ENCODE data around the gene CREB5.

DNA sequence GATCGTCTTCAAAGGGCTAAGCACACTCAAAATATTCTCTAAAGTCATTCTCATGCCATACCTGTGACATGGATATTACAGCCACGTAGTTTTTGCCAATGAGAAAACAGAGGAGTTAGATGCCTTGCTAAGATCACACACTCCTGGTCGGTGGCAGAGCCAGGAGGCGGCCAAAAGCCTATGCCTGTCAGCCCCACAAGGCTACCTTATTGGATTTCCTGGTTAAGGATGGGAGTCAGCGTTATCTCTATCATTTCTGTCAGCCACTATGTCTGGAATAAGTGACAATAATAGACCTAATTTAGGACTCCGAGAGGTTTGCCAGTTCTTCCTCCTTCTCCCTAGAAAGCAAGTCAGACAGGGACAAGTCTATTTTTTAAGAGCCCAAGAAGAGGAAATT lies 295.0 kb downstream of the CREB5 start:
- TF ChIP-seq, protein P1, sequence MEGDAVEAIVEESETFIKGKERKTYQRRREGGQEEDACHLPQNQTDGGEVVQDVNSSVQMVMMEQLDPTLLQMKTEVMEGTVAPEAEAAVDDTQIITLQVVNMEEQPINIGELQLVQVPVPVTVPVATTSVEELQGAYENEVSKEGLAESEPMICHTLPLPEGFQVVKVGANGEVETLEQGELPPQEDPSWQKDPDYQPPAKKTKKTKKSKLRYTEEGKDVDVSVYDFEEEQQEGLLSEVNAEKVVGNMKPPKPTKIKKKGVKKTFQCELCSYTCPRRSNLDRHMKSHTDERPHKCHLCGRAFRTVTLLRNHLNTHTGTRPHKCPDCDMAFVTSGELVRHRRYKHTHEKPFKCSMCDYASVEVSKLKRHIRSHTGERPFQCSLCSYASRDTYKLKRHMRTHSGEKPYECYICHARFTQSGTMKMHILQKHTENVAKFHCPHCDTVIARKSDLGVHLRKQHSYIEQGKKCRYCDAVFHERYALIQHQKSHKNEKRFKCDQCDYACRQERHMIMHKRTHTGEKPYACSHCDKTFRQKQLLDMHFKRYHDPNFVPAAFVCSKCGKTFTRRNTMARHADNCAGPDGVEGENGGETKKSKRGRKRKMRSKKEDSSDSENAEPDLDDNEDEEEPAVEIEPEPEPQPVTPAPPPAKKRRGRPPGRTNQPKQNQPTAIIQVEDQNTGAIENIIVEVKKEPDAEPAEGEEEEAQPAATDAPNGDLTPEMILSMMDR (IDR thresholded peaks at IDR 0.05 in 2 of 3, conservative IDR thresholded peaks at IDR 0.05 in 1 of 3; ENCODE audit: borderline replicate concordance in 1 of 3, insufficient read depth in 1 of 3, low read depth in 2 of 3, low read length in 2 of 3), result no peak
- TF ChIP-seq, protein P2, sequence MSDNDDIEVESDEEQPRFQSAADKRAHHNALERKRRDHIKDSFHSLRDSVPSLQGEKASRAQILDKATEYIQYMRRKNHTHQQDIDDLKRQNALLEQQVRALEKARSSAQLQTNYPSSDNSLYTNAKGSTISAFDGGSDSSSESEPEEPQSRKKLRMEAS (IDR thresholded peaks at IDR 0.05), result no peak
- no peak for TF ChIP-seq TCF7L2 (IDR thresholded peaks at IDR 0.05; ENCODE audit: borderline replicate concordance, extremely low read depth, insufficient read depth, insufficient read length)
- no peak for TF ChIP-seq SIN3A (IDR thresholded peaks at IDR 0.05; ENCODE audit: low read depth)
- no peak for TF ChIP-seq POLR2A (IDR thresholded peaks at IDR 0.05; ENCODE audit: borderline replicate concordance, extremely low read depth, insufficient read depth, insufficient read length)
- TF ChIP-seq CEBPB (IDR thresholded peaks at IDR 0.05; ENCODE audit: low read depth), result no peak
- TF ChIP-seq ZNF274 (IDR thresholded peaks at IDR 0.05; ENCODE audit: low read depth, low read length), result no peak
- TF ChIP-seq SRF (IDR thresholded peaks at IDR 0.05; ENCODE audit: low read depth), result no peak
- TF ChIP-seq, protein P3, sequence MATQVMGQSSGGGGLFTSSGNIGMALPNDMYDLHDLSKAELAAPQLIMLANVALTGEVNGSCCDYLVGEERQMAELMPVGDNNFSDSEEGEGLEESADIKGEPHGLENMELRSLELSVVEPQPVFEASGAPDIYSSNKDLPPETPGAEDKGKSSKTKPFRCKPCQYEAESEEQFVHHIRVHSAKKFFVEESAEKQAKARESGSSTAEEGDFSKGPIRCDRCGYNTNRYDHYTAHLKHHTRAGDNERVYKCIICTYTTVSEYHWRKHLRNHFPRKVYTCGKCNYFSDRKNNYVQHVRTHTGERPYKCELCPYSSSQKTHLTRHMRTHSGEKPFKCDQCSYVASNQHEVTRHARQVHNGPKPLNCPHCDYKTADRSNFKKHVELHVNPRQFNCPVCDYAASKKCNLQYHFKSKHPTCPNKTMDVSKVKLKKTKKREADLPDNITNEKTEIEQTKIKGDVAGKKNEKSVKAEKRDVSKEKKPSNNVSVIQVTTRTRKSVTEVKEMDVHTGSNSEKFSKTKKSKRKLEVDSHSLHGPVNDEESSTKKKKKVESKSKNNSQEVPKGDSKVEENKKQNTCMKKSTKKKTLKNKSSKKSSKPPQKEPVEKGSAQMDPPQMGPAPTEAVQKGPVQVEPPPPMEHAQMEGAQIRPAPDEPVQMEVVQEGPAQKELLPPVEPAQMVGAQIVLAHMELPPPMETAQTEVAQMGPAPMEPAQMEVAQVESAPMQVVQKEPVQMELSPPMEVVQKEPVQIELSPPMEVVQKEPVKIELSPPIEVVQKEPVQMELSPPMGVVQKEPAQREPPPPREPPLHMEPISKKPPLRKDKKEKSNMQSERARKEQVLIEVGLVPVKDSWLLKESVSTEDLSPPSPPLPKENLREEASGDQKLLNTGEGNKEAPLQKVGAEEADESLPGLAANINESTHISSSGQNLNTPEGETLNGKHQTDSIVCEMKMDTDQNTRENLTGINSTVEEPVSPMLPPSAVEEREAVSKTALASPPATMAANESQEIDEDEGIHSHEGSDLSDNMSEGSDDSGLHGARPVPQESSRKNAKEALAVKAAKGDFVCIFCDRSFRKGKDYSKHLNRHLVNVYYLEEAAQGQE (IDR thresholded peaks at IDR 0.05; ENCODE audit: low read depth), result no peak
